NOMO-1 treated with DMSO at 0.1 percent for 48 hours (cell line): ENCODE results near the gene DNMT3L.
"Not testable (repeated sequence)": the region's sequence is repeated elsewhere in the genome, so short reads cannot be mapped to it uniquely, and the experiment has no call there.

Source experiments
- DNase-seq: peaks from one replicate; lab custom pipeline; 2025; ENCODE audit not compliant: unreplicated experiment; lab: John Stamatoyannopoulos, UW

DNMT3L gene

GRCh38 chr21:44295163-44295573, 33.5 kb upstream of the DNMT3L start:
- no peak for DNase-seq

GRCh38 chr21:44294391-44295162, 32.9 kb upstream of the DNMT3L start:
- no peak for DNase-seq

- DNase-seq, result no peak
Measured at GRCh38 chr21:44293551-44294231, 32.0 kb upstream of the DNMT3L start.

GRCh38 chr21:44292812-44293195, 31.1 kb upstream of the DNMT3L start:
- no peak for DNase-seq

- DNase-seq, result no peak
Measured at GRCh38 chr21:44291936-44292811, 30.5 kb upstream of the DNMT3L start.

GRCh38 chr21:44291078-44291935, 29.6 kb upstream of the DNMT3L start:
- DNase-seq, result no peak

- no peak for DNase-seq
Measured at GRCh38 chr21:44290327-44291077, 28.8 kb upstream of the DNMT3L start.

- DNase-seq, result no peak
Measured at GRCh38 chr21:44289381-44290010, 27.8 kb upstream of the DNMT3L start.

GRCh38 chr21:44288251-44289110, 26.8 kb upstream of the DNMT3L start:
- DNase-seq, result no peak

GRCh38 chr21:44286716-44287632, 25.3 kb upstream of the DNMT3L start:
- DNase-seq, result no peak

- no peak for DNase-seq
Measured at GRCh38 chr21:44286086-44286715, 24.5 kb upstream of the DNMT3L start.

GRCh38 chr21:44285138-44285992, 23.7 kb upstream of the DNMT3L start, which contains the start of gene AIRE:
TSS of gene AIRE (plus strand) at chr21:44285876. CDS start at chr21:44286007, 131 bp downstream.
- DNase-seq, result no peak

- no peak for DNase-seq
Measured at GRCh38 chr21:44283948-44284347, 22.3 kb upstream of the DNMT3L start.

- not testable (repeated sequence) for DNase-seq
Measured at GRCh38 chr21:44283211-44283785, 21.6 kb upstream of the DNMT3L start.

- no peak for DNase-seq
Measured at GRCh38 chr21:44282370-44282769, 20.7 kb upstream of the DNMT3L start.

GRCh38 chr21:44281801-44282200, 20.1 kb upstream of the DNMT3L start:
- DNase-seq, result no peak
